Measurements from ENCODE around the gene PATE3. TPM values are rescaled to one million over a fixed set of nuclear protein-coding genes. Genes with fewer than 3 reads are reported as not detected.

The PATE3 gene, protein sequence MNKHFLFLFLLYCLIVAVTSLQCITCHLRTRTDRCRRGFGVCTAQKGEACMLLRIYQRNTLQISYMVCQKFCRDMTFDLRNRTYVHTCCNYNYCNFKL
- not detected for polyA plus RNA-seq (ENCODE audit: insufficient read length)

DNA sequence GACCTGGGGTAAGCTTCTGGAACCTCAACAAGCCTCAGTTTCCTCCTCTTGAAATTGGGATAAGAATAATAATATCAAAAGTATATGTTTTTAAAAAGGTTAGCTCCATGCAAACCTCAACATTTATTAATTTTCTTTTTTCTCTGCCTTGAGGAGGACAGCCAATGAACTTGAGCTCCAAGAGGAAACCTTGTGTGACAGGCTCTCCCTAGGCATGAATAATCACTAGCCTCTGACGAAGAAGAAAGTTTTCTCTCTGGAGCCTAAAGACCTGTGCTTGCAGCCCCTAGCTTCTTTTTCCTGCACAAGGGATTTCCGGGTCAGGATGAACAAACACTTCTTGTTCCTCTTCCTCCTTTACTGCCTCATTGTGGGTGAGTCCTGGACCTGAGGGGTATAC is at the start of gene PATE3:
Gene PATE3, plus strand, starts transcription at position 301 of the 400 bp plus-strand sequence. Its CDS starts 25 bp downstream, at position 326.
- DNase-seq (ENCODE audit: low read depth) = no peak

DNA sequence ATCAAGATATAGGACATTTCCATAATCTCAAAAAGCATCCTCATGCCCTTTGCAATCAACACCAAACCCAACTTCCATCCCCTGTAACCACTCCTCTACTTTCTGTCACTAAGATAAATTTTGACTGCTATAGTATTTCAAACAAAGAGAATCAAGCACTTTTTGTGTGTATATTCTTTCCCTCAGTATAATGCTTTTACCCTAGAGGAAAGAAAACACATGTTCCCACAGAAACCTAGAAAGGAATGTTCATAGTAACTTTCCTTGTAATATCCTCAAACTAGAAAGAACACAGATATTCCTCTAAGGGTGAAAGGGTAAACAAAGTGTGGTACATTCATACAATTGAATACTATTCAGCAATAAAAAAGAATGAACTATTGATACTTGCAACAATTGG is 47.3 kb upstream of the PATE3 start:
- no peak for DNase-seq (ENCODE audit: low read depth)

DNA sequence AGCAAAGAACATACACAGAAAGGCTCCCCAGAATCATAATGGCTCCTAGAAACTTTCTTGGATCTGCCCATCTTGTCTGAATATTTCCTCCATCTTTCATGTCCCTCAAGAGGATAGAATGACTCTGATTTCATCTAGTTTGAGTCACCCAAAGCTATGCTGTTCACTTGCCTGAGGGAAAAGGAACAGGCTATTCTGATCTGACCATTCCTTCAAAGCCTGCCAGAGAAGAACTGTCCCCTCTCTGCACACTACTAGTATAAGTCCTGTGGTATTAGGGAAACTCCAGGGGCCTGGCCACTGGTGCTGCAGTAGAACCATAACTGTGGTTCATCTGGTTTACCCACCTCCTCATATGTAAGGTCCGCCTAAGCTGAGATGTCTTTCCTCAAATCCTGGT is 44.2 kb upstream of the PATE3 start:
- DNase-seq (ENCODE audit: low read depth) = no peak

DNA sequence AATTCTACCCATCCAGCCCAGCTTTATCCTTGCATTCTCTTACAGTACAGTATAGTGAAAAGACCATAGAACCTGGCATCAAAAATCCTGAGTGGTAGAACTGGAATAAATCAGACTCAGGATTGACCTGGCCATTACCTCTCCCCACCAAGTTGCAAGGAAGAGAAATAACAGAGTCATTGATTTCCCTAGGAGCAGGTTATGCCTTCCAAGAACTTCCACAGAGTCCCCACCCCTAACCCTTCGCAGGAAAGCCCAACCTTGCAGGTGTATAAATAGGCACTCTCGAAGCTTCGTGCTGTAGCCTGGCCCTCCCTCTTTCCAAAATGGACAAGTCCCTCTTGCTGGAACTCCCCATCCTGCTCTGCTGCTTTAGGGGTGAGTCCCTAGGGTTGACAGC is 41.9 kb upstream of the PATE3 start, which contains the start of gene PATE1:
Gene PATE1, plus strand, starts transcription at position 301 of the 400 bp plus-strand sequence. Its CDS starts 26 bp downstream, at position 327.
- no peak for DNase-seq (ENCODE audit: low read depth)

DNA sequence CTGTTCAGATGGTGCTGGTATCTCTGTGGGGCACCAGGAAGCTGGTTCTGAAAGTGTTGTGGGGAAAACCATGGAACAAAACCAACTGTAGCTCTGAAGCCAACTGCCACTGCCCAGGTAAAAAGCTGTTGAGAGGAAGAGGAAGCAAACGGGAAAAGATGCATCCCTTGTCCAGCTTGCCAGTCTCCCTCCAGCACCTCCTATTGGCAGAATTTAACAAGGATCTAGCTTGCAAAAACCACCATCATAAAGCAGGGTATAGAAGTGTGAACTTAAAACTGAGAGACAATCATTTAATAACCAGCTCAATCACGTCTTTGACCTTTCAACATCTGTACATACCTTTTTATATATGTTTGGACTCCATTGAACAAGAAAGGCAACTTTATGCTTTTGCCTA is 37.3 kb upstream of the PATE3 start:
- no peak for DNase-seq (ENCODE audit: low read depth)

DNA sequence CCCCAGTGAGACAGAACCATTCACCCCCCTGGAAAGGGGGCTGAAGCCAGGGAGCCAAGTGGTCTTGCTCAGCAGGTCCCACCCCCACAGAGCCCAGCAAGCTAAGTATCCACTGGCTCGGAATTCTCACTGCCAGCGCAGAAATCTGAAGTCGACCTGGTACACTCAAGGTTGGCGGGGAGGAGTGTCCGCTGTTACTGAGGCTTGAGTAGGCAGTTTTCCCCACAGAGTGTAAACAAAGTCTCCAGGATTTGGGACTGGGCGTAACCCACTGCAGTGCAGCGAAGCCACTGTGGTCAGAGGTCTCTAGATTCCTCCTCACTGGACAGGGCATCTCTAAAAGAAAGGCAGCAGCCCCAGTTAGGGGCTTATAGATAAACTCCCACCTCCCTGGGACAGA is 31.9 kb upstream of the PATE3 start:
- no peak for DNase-seq (ENCODE audit: low read depth)

DNA sequence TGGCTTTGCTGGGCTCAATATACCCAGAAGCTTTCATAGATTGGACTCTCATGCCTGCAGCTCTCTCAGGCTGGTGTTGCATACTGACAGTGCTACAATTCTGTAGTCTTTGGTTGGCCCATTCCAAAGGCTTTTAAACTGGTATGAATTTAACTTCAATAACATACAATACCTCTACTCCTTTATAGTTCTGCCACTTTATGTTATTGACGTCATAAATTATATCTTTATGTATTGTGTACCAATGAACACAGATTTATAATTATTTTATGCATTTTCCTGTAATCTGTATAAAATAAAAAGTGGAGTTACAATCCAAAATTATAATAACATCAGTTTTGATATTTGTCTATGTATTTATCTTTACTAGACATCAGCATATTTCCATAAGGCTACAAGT is 25.5 kb upstream of the PATE3 start:
- no peak for DNase-seq (ENCODE audit: low read depth)

DNA sequence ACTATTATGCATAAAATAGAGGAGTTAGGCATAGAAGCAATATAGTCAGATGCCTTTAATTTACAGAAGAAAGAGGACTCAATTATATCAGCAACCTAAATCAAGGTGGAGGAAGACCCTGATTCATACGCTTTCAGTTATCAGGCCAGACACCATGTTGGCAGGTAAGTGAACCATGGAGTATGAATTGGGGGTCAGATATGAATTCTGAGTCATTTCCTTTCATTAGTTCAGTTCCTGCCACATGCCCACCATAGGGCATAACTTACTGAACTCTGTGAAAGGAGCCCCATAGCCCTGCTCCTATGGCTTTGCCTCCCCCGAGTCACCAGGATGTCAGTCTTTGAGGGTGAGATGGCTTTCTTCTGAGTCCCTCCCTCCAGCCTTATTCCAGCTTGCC is 24.4 kb upstream of the PATE3 start:
- no peak for DNase-seq (ENCODE audit: low read depth)

DNA sequence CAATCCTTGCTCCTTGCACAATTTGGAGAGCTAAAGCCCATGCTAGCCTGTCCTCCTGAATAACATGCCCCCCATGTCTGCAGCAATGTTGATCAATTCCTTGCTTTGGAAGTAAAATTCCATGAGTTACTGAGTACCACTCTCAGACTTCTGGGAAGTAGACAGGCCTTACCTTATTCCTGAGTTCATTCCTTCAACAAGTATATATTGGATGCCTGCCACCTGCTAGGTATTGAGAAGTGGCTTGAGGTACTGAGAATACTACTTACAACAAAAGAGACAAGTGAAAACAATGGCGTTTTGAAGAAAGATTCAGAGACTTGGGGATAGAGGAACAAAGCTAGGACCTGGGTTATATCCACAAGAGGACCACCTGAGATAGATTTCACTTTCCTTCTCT is 21.7 kb upstream of the PATE3 start:
- no peak for DNase-seq (ENCODE audit: low read depth)

DNA sequence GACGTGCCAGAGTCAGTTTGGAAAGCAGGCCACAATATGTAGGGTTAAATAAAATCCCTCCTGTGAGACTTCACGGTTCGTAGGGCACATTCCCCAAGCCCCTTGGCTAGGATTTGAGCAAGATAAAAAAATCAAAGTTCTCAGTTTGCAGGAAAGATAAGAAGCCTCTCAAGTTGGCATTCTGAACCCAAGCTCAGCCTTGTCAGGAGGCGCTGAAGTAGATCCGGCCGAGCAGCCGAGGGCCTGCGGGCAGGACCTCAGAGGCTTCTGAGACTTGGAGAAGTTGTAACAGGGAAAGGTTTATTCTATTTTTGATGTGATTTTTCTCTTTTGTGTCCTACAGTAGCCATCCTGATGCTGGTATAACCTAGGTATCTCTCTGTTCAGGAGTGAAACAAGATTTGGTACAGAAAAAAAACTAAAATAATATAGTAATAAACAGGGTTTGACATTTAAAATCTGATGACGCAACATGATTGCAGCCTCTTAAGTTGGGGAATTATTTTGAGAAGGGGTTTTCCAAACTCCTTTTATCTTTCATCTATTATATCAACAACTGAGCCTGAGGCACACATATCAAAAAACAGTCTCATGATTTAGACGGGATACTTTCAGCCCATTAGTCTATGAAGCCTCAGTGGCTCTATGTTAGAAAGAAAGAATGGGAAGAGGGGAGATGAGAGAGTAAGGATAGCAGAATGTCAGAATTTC is 19.4 kb upstream of the PATE3 start:
- no peak for DNase-seq (ENCODE audit: low read depth)

DNA sequence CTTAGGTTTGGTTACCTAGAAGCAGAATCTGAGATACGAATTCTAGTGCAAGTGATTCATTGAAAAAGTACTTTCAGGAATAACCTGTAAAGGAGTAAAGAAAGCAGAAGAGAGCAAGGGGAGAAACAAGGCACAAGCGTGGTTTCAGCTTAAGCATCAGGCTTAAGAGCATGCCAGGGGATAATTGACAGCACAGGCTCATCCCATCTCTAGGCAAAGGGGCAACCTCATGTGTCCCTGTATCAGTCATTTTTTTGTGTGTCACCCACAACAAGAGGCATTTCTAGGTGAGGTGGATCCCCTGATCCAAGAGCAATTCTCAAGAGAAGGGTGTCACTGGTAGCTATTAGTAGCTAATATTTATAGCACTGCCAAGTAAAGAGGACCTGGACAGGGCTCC is 17.3 kb upstream of the PATE3 start:
- no peak for DNase-seq (ENCODE audit: low read depth)

DNA sequence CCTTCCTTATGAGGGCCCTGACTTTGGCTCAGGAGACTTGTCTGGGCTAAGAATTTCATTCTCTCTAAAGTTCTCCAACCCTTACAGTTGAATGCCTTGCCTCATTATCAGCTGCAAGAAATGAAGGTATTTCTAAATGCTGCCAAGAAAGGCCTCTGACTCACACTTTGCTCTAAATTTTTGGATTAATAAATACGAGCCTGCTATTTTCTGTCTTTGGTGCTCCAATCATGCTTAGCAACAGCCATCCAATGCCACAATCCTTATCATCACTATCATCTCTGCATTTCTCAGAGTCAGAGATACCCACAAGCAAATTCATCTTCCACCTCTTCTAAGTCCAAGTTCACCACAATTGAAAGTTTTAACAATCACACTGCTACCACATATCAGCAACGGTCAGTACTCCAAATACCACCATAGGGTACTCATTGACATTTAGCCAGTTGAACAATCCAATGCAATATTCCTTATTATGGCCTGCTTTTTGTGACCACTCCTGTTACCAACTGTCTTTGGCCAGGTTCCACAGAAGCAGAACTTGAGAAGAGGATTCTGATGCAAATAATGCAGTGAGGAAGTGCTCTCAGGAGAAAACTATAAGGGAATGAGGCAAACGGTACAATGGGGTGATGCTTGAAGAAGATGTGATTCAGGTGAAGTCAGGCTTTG is 15.0 kb upstream of the PATE3 start:
- no peak for DNase-seq (ENCODE audit: low read depth)

DNA sequence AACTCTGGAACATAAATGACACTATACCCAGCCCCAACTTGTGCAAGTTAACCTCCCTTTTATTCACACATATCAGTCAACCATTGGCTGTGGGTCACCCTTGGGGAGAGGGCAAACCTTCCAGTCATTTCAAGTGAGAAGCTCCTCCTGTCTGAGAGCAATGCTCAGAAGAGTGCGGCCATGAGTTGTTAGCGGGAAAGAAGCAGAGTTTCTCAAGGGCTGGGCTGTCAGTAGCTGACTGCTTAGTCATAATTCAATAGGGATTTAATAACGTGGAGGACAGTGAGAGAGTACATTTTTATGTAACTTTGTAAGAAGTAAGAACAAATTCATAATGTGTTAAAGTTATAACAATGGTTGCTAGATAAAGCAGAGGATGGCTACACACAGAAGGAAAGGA is 14.4 kb upstream of the PATE3 start:
- DNase-seq (ENCODE audit: low read depth) = no peak

DNA sequence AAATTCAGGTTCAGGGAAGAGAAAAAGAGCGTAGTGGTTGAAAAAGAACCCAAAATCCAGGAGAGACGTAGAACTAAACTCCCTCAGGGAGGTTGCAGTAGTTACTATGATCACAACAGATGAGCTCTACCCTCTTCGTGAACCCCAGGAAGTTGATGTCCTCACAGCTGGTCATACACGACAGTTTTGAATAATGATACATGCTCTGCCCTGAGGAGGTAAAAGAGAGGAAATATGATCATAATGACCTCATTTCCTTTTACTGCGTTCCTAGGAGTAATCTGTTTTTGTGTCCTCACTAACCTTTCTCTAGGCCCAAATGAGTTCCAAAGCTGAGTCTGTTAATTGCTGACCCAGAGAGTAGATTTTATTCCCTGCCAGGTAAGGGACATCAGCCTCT is 10.6 kb upstream of the PATE3 start:
- no peak for DNase-seq (ENCODE audit: low read depth)

DNA sequence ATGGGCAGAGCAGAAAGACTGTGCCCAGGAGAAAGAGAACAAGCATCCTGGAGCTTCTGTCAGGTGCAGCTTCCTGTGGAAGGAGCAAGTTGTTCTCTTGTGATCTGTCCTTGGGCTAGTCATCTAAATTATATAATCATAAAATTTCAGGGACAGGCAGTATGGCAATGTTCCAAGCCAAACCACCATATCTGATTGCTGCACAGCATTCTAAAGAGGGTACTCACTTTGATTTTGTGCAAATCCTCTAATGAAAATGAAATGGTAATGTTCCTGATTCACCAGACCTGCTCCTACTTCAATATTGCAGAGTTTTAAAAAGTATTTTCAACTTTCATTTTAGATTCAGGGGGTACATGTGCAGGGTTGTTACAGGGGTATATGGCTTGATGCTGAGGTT is 9.2 kb upstream of the PATE3 start, which contains the start of gene PATE2:
Gene PATE2, minus strand, starts transcription at position 101 of the 400 bp plus-strand sequence. Its CDS starts 55 bp downstream, at position 46.
- DNase-seq (ENCODE audit: low read depth) = no peak

DNA sequence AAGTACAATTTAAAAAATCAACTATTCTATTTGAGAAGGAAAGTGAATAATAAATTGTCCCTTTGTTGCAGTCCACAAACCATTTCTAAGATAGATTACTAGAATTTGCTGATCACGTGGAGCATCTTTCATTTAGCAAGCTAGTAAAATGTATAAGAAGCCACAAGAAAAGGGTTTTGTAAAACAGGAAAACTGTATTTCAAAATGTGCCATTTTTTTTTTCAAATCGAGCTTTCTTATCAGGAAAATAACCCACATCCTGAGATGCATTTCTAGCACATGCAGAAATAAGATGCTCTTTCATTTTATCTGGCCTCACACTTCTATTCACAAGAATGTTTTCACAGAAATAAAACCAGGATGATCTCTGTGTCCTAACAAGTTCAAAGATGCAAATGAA is 3.2 kb upstream of the PATE3 start:
- no peak for DNase-seq (ENCODE audit: low read depth)

DNA sequence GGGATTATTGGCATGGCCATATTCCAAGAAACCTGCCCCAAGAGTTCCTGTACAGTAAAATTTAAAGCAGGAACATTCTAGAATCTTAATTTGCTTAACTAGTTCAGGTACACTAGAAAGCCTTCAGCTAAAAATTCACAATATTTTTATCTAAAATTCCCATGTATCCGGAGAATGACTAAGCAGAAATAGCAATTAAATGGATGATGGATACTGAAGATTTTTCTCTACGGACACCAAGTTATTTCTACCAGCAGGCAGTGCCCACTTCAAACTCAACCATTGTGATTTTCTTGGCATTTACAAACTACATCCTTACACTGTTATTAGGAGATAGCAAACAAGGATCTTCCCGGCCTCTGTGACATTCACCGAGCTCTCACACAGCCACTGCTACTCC is 2.9 kb downstream of the PATE3 start:
- DNase-seq (ENCODE audit: low read depth) = no peak

DNA sequence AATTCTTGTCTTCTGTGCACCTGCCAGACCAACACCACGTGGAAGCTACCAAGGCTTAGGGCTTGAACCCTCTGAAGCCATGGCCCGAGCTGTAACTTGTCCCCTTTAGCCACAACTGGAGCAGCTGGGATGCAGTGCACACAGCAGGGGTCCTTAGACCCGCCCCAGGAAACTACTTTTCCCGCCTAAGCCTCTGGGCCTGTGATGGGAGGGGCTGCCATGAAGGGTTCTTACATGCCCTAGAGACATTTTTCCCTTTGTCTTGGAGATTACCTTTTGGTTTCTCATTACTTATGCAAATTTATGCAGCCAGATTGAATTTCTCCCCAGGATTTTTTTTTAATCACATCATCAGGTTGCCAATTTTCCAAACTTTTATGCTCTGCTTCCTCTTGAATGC is 9.7 kb downstream of the PATE3 start:
- DNase-seq (ENCODE audit: low read depth) = no peak

DNA sequence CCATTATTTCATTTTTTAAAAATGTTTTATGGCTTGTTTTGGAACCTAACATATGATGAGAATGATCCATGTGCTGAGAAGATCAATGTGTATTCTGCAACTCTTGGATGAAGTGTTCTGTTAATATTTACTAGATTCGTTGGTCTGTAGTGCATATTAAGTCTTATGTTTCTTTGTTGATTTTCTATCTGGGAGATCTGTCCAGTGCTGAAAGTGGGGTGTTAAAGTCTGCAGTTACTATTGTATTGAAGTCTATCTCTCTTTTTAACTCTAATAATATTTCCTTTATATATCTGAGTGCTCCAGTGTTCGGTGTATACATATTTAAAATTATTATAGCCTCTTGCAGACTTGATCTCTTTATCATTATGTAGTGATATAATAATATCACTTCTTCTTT is 11.9 kb downstream of the PATE3 start:
- DNase-seq (ENCODE audit: low read depth) = no peak

DNA sequence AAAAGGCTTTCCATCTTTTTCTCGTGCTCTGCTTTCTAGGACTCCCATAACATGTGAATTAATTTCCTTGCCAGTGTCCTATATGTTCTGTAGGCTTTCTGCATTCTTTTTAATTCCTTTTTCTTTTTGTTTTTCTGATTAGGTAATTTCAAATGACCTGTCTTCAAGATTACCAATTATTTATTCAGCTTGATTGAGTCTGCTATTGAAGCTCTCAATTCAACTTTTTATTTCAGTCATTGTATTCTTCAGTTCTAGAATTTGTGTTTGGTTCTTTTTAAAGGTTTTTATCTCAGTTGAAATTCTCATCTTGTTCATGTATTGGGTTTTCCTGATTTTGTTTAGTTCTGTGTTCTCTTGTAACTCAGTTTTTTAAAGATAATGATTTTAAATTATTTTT is 14.5 kb downstream of the PATE3 start:
- no peak for DNase-seq (ENCODE audit: low read depth)

DNA sequence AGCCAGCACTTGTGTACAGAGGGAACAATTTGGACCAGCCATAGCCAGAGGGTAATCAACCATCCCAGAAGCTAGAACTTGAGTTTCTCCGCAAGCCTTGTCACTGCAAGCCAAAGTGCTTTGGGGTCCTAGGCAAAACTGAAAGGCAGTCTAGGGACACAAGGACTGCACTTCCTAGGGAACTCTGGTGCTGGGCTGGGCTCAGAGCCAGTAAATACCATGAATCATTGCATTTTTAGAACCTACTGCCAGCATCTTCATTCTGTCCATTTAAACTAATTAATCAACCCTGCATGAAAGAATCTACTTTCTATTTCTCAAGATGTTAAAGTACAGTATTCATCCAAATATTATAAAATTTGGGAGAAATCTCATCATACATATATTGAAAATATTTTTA is 20.0 kb downstream of the PATE3 start:
- DNase-seq (ENCODE audit: low read depth) = no peak

DNA sequence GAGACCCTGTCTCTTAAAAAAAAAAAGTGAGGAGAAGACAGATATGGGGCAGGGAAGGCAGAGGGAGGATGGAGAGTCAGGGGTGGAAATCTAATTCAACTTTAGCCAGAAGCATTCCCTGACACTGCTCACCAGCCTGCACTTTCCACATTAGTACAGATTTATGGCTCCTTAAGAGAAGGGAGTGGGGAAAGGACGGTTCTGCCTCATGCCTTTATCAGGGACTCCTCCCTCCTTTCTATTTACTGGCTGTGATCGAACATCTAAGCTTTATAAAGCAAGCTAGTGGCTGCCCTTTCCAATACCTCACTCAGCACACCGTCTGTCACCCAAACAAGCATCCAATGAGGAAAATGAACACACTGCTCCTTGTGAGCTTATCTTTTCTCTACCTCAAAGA is 45.1 kb downstream of the PATE3 start, which contains the start of gene PATE4:
Gene PATE4, plus strand, starts transcription at position 301 of the 400 bp plus-strand sequence. Its CDS starts 44 bp downstream, at position 345.
- no peak for DNase-seq (ENCODE audit: low read depth)

DNA sequence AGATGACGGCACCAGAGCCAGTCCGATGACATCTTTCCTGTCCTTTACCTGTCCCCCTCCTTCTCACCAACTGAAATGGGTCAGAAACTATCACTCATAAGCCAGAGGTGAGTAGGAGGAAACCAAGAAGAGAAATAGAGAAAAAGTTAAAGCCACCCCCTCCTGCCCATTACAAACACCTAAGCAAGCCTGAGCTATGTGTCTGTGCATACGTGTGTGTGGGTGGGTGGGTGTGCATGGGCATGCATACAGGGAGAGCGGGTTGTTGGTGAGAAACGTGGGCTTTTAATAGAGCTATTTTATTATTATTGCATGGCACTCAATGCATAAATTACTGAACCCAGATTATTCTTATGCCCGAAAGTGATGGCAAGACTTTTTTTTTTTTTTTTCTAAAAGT is 47.8 kb downstream of the PATE3 start:
- DNase-seq (ENCODE audit: low read depth) = no peak
